IMR-90 (cell line): Measurements from ENCODE around the gene IFT20.

ENCODE experiments used
- CEBPB ChIP-seq: IDR thresholded peaks from 2 replicates; pipeline ENCODE4 v1.6.1; 2012; ENCODE audit warnings: low read depth, low read length, improper control_type of control experiment
- MAFK ChIP-seq: IDR thresholded peaks from 2 replicates; pipeline ENCODE4 v1.6.1; 2012; ENCODE audit warnings: low read depth, low read length, improper control_type of control experiment
- MAZ ChIP-seq: IDR thresholded peaks from 2 replicates; pipeline ENCODE4 v1.6.1; 2012; ENCODE audit warnings: low read depth, mild to moderate bottlenecking, low read length, improper control_type of control experiment, moderate library complexity, borderline replicate concordance
- MXI1 ChIP-seq: IDR thresholded peaks from 2 replicates; pipeline ENCODE4 v1.6.1; 2012; ENCODE audit warnings: low read depth, mild to moderate bottlenecking, low read length, moderate library complexity, borderline replicate concordance
- NFE2L2 ChIP-seq: fragments of 150-350 bp; IDR thresholded peaks from 2 replicates; pipeline ENCODE4 v1.6.1; 2016; ENCODE audit warnings: low read depth, mild to moderate bottlenecking, low read length
- POLR2A ChIP-seq: IDR thresholded peaks from 2 replicates; pipeline ENCODE4 v1.6.1; 2012; ENCODE audit warnings: mild to moderate bottlenecking, low read depth, low read length
- RAD21 ChIP-seq: IDR thresholded peaks from 2 replicates; pipeline ENCODE4 v1.6.1; 2012; ENCODE audit warnings: low read length, improper control_type of control experiment
- SMC3 ChIP-seq: fragments of 150-350 bp; IDR thresholded peaks from 2 replicates; pipeline ENCODE4 v1.6.1; 2016; ENCODE audit warnings: low read depth, mild to moderate bottlenecking, antibody characterized with exemption, low read length, moderate library complexity
- TF ChIP-seq, protein P1 (sequence below): conservative IDR thresholded peaks from 2 replicates; pipeline ENCODE4 v1.5.1; 2012; ENCODE audit warnings: mild to moderate bottlenecking, low read depth, low read length, improper control_type of control experiment
- TF ChIP-seq, protein P2 (sequence below): fragments of 150-350 bp; IDR thresholded peaks from 2 replicates; pipeline ENCODE4 v1.6.1; 2016; ENCODE audit warnings: low read depth, mild to moderate bottlenecking, low read length, moderate library complexity, borderline replicate concordance
- TF ChIP-seq, protein P3 (sequence below): fragments of 150-350 bp; IDR thresholded peaks from 2 replicates; pipeline ENCODE4 v1.6.1; 2017; ENCODE audit warnings: mild to moderate bottlenecking, antibody characterized with exemption, low read length, low read depth

DNA sequence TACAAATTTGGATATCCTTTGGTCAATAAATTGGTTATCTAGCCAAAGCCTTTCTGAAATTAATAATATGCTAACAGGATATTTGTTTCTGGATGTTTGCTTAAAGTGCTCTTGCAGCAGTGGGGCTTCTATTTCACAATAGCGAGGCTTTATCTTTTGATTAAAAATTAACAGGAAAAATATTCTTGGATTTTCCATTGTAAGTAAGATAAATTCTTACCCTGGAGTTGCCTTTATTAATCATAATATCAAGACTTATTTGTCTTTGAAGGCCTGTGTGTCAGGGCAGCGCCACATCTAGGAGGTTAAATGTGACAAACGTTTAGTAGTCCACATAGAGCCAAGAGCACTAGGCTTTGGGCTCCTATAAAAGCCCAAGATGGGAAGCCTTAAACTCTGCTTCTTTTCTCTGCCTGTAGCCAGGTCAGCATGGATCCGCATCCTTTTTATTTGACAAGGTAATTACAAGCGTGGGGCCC is 11.0 kb downstream of the IFT20 start:
- TF ChIP-seq, protein P1, sequence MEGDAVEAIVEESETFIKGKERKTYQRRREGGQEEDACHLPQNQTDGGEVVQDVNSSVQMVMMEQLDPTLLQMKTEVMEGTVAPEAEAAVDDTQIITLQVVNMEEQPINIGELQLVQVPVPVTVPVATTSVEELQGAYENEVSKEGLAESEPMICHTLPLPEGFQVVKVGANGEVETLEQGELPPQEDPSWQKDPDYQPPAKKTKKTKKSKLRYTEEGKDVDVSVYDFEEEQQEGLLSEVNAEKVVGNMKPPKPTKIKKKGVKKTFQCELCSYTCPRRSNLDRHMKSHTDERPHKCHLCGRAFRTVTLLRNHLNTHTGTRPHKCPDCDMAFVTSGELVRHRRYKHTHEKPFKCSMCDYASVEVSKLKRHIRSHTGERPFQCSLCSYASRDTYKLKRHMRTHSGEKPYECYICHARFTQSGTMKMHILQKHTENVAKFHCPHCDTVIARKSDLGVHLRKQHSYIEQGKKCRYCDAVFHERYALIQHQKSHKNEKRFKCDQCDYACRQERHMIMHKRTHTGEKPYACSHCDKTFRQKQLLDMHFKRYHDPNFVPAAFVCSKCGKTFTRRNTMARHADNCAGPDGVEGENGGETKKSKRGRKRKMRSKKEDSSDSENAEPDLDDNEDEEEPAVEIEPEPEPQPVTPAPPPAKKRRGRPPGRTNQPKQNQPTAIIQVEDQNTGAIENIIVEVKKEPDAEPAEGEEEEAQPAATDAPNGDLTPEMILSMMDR: no peak
- no peak for TF ChIP-seq POLR2A
- 0 out of 2 replicates have a peak, but pooled peaks have one; percentile 38 for TF ChIP-seq CEBPB
- TF ChIP-seq MAZ: no peak
- TF ChIP-seq, protein P2, sequence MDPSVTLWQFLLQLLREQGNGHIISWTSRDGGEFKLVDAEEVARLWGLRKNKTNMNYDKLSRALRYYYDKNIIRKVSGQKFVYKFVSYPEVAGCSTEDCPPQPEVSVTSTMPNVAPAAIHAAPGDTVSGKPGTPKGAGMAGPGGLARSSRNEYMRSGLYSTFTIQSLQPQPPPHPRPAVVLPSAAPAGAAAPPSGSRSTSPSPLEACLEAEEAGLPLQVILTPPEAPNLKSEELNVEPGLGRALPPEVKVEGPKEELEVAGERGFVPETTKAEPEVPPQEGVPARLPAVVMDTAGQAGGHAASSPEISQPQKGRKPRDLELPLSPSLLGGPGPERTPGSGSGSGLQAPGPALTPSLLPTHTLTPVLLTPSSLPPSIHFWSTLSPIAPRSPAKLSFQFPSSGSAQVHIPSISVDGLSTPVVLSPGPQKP: no peak
- TF ChIP-seq NFE2L2: no peak
- no peak for TF ChIP-seq RAD21
- no peak for TF ChIP-seq MXI1
- TF ChIP-seq SMC3: no peak
- no peak for TF ChIP-seq MAFK
- TF ChIP-seq, protein P3, sequence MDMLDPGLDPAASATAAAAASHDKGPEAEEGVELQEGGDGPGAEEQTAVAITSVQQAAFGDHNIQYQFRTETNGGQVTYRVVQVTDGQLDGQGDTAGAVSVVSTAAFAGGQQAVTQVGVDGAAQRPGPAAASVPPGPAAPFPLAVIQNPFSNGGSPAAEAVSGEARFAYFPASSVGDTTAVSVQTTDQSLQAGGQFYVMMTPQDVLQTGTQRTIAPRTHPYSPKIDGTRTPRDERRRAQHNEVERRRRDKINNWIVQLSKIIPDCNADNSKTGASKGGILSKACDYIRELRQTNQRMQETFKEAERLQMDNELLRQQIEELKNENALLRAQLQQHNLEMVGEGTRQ: no peak
